ENCODE results near the gene OR51L1. TPM values are rescaled to one million over a fixed set of nuclear protein-coding genes. Genes with fewer than 3 reads are reported as not detected.
"Not testable (repeated sequence)": the region's sequence is repeated elsewhere in the genome, so short reads cannot be mapped to it uniquely, and the experiment has no call there.

Gene OR51L1, protein sequence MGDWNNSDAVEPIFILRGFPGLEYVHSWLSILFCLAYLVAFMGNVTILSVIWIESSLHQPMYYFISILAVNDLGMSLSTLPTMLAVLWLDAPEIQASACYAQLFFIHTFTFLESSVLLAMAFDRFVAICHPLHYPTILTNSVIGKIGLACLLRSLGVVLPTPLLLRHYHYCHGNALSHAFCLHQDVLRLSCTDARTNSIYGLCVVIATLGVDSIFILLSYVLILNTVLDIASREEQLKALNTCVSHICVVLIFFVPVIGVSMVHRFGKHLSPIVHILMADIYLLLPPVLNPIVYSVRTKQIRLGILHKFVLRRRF
- not detected for total RNA-seq

DNA sequence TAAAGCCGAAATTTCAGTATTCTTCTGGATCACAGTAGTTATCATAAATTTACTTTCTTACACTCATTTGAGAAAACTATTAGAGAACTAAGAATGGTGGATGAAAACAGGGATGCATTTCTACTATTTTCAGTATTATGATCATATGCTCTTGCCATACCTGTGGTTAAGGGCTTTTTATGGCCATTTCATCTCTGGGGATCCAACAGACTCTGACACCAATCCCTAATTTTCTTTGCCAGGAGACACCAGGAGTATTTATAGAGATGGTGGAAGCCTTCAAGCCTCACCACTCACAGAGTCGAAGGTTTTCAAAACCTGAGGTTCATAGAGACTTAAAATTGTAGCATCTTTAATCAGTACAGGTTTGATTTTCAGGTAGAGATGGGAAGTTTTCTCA, at the start of gene OR51L1:
TSS of gene OR51L1 (plus strand) at position 301 of the 400 bp plus-strand sequence. CDS start 4,132 bp downstream, outside the sequence.
- H3K36me3 ChIP-seq = no peaks in the 10 kb centered on the region
- no peak within 1 kb of the TSS for H3K27ac ChIP-seq
- H3K9me3 ChIP-seq = no peaks in the 10 kb centered on the region
- no peaks in the 10 kb centered on the region for H3K4me1 ChIP-seq (replicated peaks)
- H3K27me3 ChIP-seq (replicated peaks; ENCODE audit: insufficient read depth) = no peaks in the 10 kb centered on the region
- TF ChIP-seq POLR2AphosphoS5 (IDR thresholded peaks at IDR 0.05) (no peak), POLR2A (IDR thresholded peaks at IDR 0.05) (no peak), CTCF (IDR thresholded peaks at IDR 0.05) (no peak)
- no peak within 1 kb of the TSS for H3K4me3 ChIP-seq
- DNase-seq (ENCODE audit: low spot score) = no peak
- intact Hi-C loops (cut with DNase I) = no loop called here
- 92% methylated on average over 2 of the region's 2 CpGs for WGBS

DNA sequence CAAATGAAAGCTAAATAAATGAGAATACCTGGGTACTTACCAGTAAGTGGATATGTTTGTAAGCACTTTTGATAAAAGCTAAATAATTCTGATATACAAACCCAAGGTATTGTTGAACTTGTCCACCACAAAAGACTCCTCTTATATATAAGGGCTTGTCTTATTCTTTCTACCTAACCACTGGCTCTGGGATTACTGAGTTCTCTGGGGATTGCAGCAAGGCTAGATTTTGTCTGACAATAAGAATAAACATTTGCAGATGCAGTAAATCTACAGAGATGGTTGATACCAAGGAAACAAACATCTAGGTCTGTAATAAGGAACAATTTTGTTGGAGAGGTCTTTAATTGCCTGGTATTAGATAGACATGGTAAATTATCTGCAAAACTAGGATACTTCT, 47.1 kb upstream of the OR51L1 start, which contains the start of gene OR51A4:
TSS of gene OR51A4 (minus strand) at position 101 of the 400 bp plus-strand sequence. CDS start 505 bp downstream, outside the sequence.
- Histone ChIP-seq H3K36me3 (no peaks in the 10 kb centered on the region), H3K27me3 (replicated peaks; ENCODE audit: insufficient read depth) (no peaks in the 10 kb centered on the region), H3K9me3 (no peaks in the 10 kb centered on the region), H3K4me1 (replicated peaks) (no peaks in the 10 kb centered on the region), H3K27ac (no peak within 1 kb of the TSS), H3K4me3 (no peak within 1 kb of the TSS)
- DNase-seq (ENCODE audit: low spot score) = no peak
- TF ChIP-seq POLR2AphosphoS5 (IDR thresholded peaks at IDR 0.05) (no peak), CTCF (IDR thresholded peaks at IDR 0.05) (no peak), POLR2A (IDR thresholded peaks at IDR 0.05) (no peak)
- intact Hi-C loops (cut with DNase I) = no loop called here

GRCh38 chr11:4955613-4956012, 39.0 kb upstream of the OR51L1 start, which contains the start of gene OR51A2:
OR51A2 (minus strand) TSS chr11:4955713; CDS start chr11:4955713, 0 bp downstream.
- intact Hi-C loops (cut with DNase I); H3K4me1 ChIP-seq (replicated peaks); H3K36me3 ChIP-seq; H3K27me3 ChIP-seq (replicated peaks; ENCODE audit: insufficient read depth); H3K27ac ChIP-seq; H3K4me3 ChIP-seq; H3K9me3 ChIP-seq; DNase-seq (ENCODE audit: low spot score): not testable (repeated sequence)
- WGBS = 67% methylated on average over 2 of the region's 2 CpGs

DNA sequence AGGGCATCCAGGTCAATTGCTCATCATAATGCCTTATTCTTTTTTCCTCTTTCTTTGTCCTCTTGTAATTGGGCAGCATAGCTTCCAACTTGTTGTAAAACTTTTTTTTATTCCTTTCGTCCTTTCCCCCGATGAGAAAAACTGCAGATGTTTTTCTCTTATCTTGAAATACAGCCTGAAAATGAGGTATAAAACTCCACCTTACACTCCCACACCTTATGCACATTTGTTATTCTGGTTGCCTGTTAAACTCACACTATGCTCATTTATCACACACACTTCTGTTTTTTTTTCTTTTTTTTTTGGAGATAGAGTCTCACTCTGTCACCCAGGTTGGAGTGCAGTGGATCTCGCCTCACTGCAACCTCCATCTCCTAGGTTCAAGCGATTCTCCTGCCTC, 37.3 kb upstream of the OR51L1 start:
- 73% methylated on average over 4 of the region's 4 CpGs for WGBS
- Histone ChIP-seq H3K36me3 (no peaks in the 10 kb centered on the region), H3K4me3 (no peak overlapping the region), H3K27ac (no peak overlapping the region), H3K9me3 (no peaks in the 10 kb centered on the region), H3K27me3 (replicated peaks; ENCODE audit: insufficient read depth) (no peaks in the 10 kb centered on the region), H3K4me1 (replicated peaks) (no peaks in the 10 kb centered on the region)
- intact Hi-C loops (cut with DNase I) = no loop called here
- no peak for TF ChIP-seq POLR2AphosphoS5 (IDR thresholded peaks at IDR 0.05)
- no peak for DNase-seq (ENCODE audit: low spot score)

GRCh38 chr11:4960877-4961276, 33.8 kb upstream of the OR51L1 start:
- H3K9me3 ChIP-seq = no peaks in the 10 kb centered on the region
- no peak overlapping the region for H3K27ac ChIP-seq
- H3K4me3 ChIP-seq = no peak overlapping the region
- 80% methylated on average over 3 of the region's 3 CpGs for WGBS
- intact Hi-C loops (cut with DNase I) = no loop called here
- H3K36me3 ChIP-seq = no peaks in the 10 kb centered on the region
- TF ChIP-seq POLR2A (IDR thresholded peaks at IDR 0.05) (no peak), POLR2AphosphoS5 (IDR thresholded peaks at IDR 0.05) (no peak), CTCF (IDR thresholded peaks at IDR 0.05) (no peak)
- no peaks in the 10 kb centered on the region for H3K27me3 ChIP-seq (replicated peaks; ENCODE audit: insufficient read depth)
- no peak for DNase-seq (ENCODE audit: low spot score)
- no peaks in the 10 kb centered on the region for H3K4me1 ChIP-seq (replicated peaks)

DNA sequence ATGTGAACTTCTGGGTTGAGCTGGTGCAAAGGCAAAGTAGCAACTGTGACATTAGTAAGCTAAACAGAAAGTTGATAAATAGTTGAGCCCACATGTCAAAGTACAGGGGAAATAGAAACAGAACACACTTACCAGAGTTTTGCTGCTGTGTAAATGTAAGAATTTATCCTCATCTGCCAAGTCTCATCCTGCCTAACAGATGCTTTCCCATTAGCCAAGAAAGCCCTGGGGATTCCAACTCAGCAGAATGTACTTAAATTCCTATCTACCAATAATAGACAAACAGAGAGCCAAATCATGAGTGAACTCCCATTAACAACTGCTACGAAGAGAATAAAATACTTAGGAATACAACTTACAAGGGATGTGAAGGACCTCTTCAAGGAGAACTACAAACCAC, 31.8 kb upstream of the OR51L1 start:
- no peak for TF ChIP-seq POLR2AphosphoS5 (IDR thresholded peaks at IDR 0.05)
- TF ChIP-seq CTCF (IDR thresholded peaks at IDR 0.05) = no peak
- TF ChIP-seq POLR2A (IDR thresholded peaks at IDR 0.05) = no peak
- H3K4me1 ChIP-seq (replicated peaks) = no peaks in the 10 kb centered on the region
- WGBS = 86% methylated on average over 1 of the region's 1 CpG
- H3K27me3 ChIP-seq (replicated peaks; ENCODE audit: insufficient read depth) = no peaks in the 10 kb centered on the region
- DNase-seq (ENCODE audit: low spot score) = no peak
- no peak overlapping the region for H3K27ac ChIP-seq
- no peak overlapping the region for H3K4me3 ChIP-seq
- intact Hi-C loops (cut with DNase I) = no loop called here
- no peaks in the 10 kb centered on the region for H3K9me3 ChIP-seq
- H3K36me3 ChIP-seq = no peaks in the 10 kb centered on the region

All from prostate gland (tissue), 2 donors.